Occipital lobe (tissue), 2 donors: ENCODE results near the gene PTPN13. TPM values are rescaled to one million over a fixed set of nuclear protein-coding genes. Genes with fewer than 3 reads are reported as not detected.
"Not testable (repeated sequence)": the region's sequence is repeated elsewhere in the genome, so short reads cannot be mapped to it uniquely, and the experiment has no call there.

Source experiments
- DNase-seq: peaks from one replicate; lab custom pipeline; 2025; lab: John Stamatoyannopoulos, UW
- total RNA-seq: library from RNA; depleted of rRNA; stranded (reverse); fragments of >200 nt; gene quantifications from one replicate; pipeline ENCODE4 v1.2.3, GENCODE V29; 2014

PTPN13 gene
- total RNA-seq, 1 donor from 2014 or later = 136 TPM

- no peak for DNase-seq
These were observed 110.5 kb downstream of the PTPN13 start for GRCh38 chr4:86704601-86705000.

DNA sequence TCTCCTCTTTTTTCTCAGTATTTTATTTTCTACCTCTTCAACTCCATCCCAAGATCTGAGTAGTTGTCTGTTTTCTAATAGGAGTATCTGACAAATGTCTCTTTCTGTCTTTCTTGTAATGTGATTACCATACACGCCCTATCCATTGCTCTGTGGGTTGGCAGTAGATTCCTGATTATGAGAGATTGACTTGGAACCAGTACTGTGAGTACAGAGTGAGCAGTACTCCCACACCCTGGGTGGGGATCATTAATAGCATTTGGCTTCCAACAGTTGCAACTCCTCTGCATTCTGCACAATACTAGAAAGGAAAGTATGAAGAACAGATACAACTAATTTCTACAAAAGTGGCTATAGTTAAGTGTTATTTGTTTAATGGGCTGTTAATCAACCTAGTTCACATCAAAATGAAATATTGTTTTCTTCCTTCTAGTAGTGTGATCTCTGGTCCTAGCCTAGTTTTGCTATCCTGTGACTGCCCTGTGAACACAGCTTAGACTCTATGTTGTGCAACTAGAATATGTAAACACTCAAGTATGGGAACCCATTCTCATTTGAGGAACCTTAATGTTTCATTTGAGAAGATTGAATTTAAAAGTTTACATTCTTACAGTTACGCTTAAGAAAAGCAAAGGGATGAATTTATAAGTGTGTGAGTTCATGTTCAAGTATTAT lies 112.9 kb downstream of the PTPN13 start:
- DNase-seq = no peak

DNA sequence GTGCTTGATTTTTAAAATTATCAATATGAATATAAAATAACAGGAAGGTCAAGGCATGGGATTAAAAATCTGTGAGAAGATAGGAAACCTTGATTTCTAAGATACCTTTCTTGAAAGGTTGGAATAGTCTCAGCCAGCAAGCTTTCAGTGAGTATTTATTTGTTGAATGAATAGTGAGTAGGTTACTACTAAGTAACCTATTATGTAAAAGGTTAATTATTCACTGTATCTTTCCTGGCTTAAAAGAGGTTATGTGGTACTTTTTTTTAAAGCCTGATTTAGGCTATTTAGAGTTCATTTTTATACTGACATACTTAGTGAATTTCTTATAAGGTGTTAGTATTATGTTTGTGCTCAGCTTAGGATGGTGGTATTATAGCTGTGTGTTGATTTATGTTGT lies 123.5 kb downstream of the PTPN13 start:
- DNase-seq = no peak

DNA sequence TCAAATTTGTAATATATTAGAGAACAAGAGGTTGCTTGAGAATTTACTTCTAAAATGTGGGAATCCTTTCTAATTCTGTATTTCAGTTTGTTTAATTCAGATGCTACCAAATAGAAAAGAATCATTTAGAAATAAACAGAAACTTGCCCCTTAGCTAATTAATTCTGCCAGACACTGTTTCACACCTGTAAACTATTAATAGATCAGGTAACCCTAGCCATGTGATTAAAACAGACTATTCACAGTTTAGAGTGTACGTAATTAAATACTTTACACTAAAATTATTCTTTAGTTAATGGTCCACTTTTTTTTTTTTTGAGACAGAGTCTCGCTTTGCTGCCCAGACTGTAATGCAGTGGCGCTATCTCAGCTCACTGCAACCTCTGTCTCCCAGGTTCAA lies 124.0 kb downstream of the PTPN13 start:
- no peak for DNase-seq

DNA sequence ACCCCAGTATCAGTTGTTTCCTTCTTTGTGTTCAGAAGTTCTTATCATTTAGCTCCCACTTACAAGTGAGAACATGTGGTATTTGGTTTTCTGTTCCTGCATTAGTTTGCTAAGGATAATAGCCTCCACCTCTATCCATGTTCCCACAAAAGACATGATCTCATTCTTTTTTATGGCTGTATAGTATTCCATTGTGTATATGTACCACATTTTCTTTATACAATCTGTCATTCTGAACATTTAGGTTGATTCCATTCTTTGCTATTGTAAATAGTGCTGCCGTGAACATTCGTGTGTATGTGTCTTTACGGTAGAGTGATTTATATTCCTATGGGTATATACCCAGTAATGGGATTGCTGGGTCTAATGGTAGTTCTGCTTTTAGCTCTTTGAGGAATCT lies 125.0 kb downstream of the PTPN13 start:
- not testable (repeated sequence) for DNase-seq

GRCh38 chr4:86720508-86721068 lies 126.5 kb downstream of the PTPN13 start:
- DNase-seq = no peak

DNA sequence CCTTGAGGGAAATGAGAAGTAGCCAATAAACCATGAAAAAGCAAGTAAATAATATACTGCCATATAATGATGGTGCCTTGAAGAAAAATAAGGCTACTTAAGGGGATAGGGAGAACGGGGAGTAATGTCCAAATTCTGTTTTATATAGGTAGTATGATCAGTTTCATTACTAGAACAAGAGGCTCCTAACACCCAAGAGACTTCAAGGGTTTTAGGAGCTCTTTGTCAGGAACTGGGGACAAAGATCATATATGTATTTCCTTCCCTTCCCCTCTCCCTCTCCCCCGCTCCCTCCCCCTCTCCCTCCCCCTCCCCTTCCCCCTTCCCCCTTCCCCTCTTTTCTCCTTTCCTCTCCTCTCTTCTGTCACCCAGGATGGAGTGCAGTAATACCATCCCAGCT lies 127.3 kb downstream of the PTPN13 start:
- no peak for DNase-seq

DNA sequence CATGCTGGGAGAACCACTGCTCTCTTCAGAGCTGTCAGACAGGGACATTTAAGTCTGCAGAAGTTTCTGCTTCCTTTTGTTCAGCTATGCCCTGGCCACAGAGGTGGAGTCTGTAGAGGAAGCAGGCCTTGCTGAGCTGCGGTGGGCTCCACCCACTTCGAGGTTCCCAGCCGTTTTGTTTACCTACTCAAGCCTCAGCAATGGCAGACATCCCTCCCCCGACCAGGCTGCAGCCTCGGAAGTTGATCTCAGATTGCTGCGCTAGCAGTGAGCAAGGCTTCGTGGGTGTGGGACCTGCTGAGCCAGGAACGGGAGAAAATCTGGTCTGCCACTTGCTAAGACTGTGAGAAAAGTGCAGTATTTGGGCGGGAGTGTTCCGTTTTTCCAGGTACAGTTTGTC lies 136.2 kb downstream of the PTPN13 start:
- peak; percentile 35 for DNase-seq

DNA sequence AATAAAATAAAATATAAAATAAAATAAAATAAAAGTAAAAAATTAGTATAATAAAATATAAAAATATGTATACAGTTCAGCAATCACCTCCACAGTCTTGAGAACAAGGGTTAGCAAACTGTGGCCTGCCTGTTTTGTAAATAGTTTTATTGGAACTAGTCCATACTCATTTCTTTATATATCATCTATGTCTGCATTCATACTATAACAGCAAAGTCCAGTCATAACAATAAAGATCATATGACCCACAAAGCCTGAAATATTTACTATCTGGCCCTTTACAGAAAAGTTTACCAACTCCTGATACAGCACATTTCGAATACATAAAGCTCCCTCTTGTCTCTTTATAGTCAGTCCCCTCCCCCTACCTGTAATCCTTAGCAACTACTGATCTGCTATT lies 143.1 kb downstream of the PTPN13 start:
- no peak for DNase-seq

- no peak for DNase-seq
These were observed 147.7 kb downstream of the PTPN13 start for GRCh38 chr4:86741846-86742245.

- DNase-seq = no peak
These were observed 150.5 kb downstream of the PTPN13 start for GRCh38 chr4:86744570-86744969.

DNA sequence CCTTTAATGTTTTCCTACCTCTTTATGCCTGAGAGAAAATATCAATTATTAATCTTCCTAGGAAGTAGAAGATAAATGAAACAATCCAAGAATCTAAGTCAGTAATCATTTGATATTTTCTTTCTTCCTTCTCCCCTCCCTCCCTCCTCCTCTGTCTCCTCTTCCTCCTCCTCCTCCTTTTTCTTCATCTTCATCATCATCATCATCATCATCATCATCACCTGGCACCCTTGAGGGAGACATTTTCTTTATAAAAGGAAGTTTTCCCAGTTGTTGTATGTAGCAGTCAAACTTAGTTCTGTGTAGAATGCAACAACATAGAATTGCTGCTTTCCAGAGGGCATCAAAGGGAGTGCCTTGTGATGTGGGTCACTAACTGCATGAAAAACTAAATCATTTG lies 155.0 kb downstream of the PTPN13 start:
- no peak for DNase-seq

GRCh38 chr4:86755388-86755787 lies 161.3 kb downstream of the PTPN13 start:
- no peak for DNase-seq

DNA sequence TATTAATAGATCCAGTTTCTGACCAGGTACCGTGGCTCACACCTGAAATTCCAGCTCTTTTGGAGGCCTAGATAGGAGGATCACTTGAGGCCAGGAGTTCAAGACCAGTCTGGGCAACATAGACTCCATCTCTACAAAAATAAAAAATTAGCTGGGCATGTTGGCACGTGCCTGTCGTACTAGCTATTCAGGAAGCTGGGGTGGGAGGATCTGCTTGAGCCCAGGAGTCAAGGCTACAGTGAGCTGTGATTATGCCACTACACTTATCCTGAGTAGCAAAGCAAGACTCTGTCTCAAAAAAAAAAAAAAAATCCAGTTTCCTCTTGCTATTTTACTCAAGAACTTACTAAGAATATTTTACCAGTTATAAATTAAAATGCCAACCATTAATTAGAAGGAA lies 163.4 kb downstream of the PTPN13 start:
- no peak for DNase-seq

DNA sequence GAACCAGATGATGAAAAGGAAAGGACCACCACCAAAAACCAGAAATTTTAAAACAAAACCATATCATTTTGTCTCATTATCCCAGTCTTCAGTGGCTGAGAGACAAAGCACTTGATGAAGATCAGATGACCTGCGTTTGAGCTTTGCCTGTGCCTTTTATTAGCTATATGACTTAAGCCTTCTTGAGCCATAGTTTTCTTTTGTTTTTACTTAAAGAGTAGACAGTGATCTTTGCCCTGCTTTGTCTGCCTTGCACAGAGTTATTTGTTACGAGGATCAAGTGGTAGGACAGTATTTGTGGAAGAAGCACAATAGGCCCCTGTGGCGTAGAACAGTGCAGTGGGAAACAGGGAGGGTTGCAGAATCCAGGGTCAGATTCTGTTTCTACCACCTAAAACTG lies 165.2 kb downstream of the PTPN13 start:
- no peak for DNase-seq

DNA sequence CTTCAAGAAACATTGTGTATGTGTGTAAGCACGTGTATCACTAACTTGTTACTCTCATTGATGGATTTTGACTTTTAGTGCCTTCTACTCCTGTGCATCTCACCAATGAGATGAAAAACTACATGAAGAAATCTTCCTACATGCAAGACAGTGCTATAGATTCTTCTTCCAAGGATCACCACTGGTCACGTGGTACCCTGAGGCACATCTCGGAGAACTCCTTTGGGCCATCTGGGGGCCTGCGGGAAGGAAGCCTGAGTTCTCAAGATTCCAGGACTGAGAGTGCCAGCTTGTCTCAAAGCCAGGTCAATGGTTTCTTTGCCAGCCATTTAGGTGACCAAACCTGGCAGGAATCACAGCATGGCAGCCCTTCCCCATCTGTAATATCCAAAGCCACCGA lies 168.5 kb downstream of the PTPN13 start:
- DNase-seq = no peak

GRCh38 chr4:86769794-86770193 lies 175.7 kb downstream of the PTPN13 start:
- DNase-seq = no peak

DNA sequence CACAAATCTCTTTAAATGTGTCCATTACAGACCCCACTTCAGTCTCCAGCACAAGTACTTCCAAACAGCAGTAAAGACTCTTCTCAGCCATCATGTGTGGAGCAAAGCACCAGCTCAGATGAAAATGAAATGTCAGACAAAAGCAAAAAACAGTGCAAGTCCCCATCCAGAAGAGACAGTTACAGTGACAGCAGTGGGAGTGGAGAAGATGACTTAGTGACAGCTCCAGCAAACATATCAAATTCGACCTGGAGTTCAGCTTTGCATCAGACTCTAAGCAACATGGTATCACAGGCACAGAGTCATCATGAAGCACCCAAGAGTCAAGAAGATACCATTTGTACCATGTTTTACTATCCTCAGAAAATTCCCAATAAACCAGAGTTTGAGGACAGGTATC lies 177.0 kb downstream of the PTPN13 start:
- DNase-seq = no peak

GRCh38 chr4:86775061-86775460 lies 180.9 kb downstream of the PTPN13 start:
- DNase-seq = no peak

DNA sequence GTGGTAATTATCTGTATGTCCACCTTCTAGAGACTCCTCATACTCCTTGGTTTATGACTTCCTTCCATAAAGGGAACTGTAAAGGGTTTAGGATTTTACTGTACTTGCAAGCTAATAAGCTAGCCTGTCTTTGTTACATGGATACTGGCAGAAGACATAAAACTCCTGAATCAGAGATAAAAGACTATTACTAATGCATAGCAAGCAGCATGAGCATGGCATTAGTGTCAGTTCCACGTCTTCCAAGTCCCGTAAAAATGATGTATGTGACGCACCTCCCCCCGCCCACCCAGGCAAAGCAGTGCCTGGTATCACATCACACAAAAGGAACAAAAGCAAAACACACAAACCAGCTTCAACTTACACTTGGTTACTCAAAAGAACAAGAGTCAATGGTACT lies 184.1 kb downstream of the PTPN13 start:
- DNase-seq = no peak

GRCh38 chr4:86788826-86789225 lies 194.7 kb downstream of the PTPN13 start:
- no peak for DNase-seq

- no peak for DNase-seq
These were observed 197.0 kb downstream of the PTPN13 start for GRCh38 chr4:86791126-86791525.

DNA sequence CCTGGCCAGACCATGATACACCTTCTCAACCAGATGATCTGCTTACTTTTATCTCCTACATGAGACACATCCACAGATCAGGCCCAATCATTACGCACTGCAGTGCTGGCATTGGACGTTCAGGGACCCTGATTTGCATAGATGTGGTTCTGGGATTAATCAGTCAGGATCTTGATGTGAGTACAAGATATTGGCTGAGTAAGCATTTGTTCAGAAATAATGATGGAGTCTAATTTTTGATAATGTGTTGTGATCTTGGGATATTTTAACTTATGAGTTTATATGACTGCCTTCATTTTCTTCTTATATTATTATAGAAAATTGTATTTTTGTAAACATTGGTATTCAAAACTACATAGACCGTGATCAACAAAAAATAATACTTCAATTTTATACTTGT lies 215.7 kb downstream of the PTPN13 start:
- no peak for DNase-seq

GRCh38 chr4:86810847-86811246 lies 216.7 kb downstream of the PTPN13 start:
- no peak for DNase-seq
